GM19099 (cell line): ENCODE data around the gene FGF12.

Experiments used
- POLR2A ChIP-seq: IDR thresholded peaks from 3 replicates; pipeline ENCODE4 v1.6.1; 2011; ENCODE audit warnings: low read depth; ENCODE audit not compliant: insufficient read length; ENCODE audit errors: extremely low read depth

The FGF12 gene

DNA sequence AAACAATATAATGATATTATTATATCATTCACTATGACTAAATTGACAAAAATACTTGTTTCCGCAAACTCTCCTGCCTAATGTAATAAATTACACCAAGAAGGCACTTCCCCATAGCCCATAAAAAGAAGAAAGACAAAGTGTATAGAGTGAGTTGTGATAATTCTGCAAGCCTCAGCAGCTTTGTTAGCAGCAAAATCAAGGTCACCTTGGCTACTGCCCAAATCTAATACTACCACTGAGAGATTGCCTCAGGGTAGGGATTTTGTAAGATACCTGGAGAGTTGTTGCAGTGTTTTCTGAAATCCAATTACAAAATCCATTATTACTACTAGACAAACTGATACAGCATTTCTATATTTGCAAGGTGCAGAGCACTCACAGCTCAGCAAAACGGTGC is 503.5 kb downstream of the FGF12 start:
- no peak for TF ChIP-seq POLR2A

DNA sequence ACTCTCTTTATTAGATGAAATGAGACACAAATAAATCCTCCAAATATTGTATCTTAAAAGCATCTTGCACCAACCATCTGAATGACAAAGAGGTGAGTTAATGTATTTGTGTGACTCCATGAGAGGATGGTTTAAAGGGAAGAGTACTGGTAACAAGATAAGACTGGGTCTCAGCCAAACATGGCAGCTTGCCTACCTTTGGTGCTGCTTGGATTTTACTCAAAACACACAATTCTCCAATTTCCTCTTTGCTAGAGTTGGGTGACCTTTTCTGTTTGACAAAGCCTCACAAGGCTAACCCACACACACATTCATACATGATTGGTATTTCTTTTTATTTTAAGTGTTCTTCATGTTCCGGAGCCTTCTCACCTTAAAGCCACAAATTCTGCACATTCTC is 506.4 kb downstream of the FGF12 start:
- no peak for TF ChIP-seq POLR2A

- no peak for TF ChIP-seq POLR2A
Observed at GRCh38 chr3:192219926-192220325, 507.4 kb downstream of the FGF12 start.

GRCh38 chr3:192216067-192216466 is 511.3 kb downstream of the FGF12 start:
- TF ChIP-seq POLR2A: no peak

DNA sequence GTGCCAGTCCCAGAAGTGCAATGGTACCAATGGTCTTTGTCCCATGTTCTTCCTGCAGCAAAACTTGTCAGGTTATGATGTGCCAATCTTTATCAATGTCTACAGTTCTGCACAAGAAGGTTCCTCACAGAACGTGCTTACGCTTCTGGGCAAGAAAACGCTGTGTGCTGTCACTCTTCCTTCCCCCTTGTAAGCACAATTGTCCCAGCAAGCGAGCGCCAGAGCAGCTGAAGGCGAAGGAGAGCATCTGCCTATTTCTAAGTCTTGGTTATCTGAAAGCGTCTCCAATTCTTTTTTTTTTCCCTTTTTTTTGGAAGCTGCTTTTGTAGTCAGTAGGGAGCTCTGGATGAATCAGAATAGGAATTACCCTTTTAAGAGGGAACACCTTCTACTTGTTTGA is 514.4 kb downstream of the FGF12 start:
- no peak for TF ChIP-seq POLR2A

DNA sequence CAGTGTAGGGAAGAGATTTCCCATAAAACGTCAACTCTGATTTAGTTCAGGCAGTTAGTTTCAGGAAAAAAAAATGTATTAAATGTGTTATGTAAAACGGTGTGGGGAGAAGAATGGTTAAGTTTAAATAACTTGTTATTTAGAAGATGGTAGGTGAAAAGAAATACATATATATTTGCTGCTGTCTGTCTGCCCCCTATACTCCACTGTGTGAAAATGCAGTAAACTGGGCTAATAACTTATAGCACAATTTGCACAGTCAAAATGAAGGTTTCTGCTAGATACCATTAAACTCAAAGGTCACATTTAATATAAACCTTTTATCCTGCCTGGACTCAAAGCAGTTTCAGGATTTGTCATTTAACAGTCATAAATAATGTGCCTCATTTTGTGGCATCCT is 515.0 kb downstream of the FGF12 start:
- TF ChIP-seq POLR2A: no peak

DNA sequence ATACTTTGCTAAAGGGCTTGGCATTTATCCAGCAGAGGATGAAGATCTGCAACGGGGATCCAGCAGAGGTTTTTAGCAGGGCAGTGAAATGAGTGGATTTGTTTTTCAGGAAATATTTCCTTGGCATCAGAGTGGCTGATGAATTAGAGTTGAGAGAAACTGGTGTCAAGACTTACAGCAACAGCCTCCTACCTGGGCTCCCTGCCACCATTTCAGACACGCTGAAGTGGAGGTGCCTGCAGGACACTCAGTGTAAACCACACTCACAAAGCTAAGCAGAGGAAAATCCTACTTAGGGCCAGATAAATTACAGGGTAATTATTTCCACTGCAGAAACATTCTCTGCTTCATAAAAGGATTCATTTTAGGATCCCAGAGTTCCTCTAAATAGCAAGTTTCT is 519.7 kb downstream of the FGF12 start:
- no peak for TF ChIP-seq POLR2A

GRCh38 chr3:192207239-192207638 is 520.1 kb downstream of the FGF12 start:
- TF ChIP-seq POLR2A: no peak

DNA sequence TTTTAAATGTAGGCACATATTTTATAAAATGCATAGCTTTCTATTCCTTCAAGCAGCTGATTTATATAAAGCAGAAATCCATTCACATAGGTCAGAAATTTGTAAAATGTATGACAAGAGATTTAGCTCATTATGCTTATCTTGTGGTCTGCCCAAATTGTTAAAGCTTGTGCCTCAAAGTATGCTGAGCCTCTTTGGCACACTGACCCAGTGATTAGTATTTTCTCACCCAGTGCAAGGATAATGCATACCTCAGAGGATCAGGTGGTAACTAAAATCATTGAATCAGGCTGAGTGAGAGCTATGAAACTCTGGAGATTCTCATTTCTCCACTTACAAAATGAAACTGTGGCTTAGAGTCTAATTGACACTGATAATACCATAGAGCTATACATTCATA is 533.3 kb downstream of the FGF12 start:
- no peak for TF ChIP-seq POLR2A

GRCh38 chr3:192188218-192188835 is 539.0 kb downstream of the FGF12 start:
- no peak for TF ChIP-seq POLR2A

DNA sequence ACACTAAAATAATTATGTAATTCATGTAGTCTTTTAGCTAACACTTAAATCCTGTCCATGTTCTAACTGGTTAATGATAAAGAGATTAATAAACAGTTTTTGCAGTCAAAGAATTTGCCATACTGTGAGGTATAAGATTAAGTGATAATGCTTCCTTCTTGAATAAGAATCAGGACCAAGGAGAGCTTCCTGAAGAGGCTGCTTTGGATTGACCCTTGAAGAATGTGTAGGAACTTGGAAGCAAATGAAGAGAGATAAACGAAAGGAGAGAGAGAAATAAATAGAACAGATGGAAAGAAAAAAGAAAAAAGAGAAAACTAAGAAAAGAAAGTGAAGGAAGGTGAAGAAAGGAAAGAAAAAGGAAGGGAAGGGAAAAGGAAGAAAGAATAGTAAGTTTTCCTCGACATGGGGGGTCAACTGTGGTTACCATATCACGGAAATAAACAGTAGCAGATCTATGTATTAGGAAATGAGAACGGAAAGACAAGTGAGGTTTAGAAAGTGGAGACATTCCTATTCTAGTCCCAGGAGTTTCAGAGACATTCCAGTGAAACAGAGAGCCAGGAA is 539.8 kb downstream of the FGF12 start:
- TF ChIP-seq POLR2A: no peak

GRCh38 chr3:192186498-192186897 is 540.8 kb downstream of the FGF12 start:
- TF ChIP-seq POLR2A: no peak

DNA sequence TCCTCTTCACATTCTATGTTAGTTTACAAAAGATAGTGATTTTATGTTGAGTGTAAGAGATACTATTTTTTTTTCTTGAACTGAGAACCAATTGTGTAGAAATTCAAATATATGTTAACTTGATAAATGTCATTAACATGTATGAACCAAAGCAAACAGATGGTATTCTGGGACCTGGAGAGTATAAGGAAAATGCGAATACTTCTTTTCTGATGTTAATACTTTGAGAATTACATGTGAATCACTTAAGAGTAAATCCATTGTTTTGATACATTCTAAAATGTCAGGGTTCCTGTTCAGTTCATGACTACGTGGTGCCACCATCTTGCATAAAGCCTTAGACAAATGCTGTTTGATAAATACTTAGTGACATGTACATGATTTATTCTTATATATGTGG is 541.3 kb downstream of the FGF12 start:
- TF ChIP-seq POLR2A: no peak

- no peak for TF ChIP-seq POLR2A
Observed at GRCh38 chr3:192183109-192183508, 544.2 kb downstream of the FGF12 start.

DNA sequence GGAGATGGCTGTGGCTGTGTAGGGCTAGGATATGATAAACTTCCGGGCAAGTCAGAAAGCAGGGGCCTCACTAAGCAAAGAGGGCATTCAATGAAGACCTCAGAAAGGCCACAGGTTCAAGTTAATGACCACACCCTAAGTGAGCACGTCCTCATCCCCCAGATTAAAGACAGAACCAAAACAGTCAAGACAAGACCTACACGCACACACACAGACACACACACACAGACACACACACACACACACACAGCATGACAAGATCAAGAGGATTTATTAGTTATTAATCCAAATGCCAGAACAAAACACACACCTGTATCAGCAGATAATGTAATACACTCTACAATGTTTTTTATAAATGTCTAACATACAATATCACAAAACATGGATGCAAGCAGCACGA is 546.2 kb downstream of the FGF12 start:
- no peak for TF ChIP-seq POLR2A

GRCh38 chr3:192177383-192177782 is 550.0 kb downstream of the FGF12 start:
- TF ChIP-seq POLR2A: no peak

DNA sequence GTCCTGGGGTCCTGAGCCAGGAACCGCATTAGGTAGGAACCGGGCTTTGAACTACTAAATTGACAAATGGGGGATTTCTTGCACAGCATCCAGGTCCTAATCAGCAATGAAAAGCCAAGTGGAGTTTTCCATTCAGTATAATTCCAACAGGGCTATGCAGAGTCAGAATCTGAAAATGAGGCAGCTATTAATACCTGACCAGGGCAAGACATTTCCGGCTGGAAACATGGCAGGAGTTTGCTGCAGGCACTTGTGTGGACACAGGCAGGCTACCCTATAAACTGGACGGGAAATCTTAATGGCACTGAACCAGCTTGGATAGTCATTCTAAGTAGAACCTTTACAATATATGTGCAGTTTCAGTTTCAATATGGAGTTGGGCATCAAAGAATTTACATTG is 553.1 kb downstream of the FGF12 start:
- TF ChIP-seq POLR2A: no peak
